GM21381 (cell line): ENCODE results near the gene ATP13A3.

ENCODE experiments used
- ATAC-seq: cut with Tn5 transposase; IDR thresholded peaks from one replicate; pipeline ENCODE4 v1.9.1; 2021; ENCODE audit warnings: mild to moderate bottlenecking, moderate library complexity; ENCODE audit not compliant: unreplicated experiment

The ATP13A3 gene

GRCh38 chr3:194396539-194396858, 90.3 kb downstream of the ATP13A3 start:
- no peak for ATAC-seq

- ATAC-seq: no peak
These were observed 90.8 kb downstream of the ATP13A3 start for GRCh38 chr3:194395778-194396538.

GRCh38 chr3:194395212-194395611, 91.6 kb downstream of the ATP13A3 start:
- ATAC-seq: no peak

DNA sequence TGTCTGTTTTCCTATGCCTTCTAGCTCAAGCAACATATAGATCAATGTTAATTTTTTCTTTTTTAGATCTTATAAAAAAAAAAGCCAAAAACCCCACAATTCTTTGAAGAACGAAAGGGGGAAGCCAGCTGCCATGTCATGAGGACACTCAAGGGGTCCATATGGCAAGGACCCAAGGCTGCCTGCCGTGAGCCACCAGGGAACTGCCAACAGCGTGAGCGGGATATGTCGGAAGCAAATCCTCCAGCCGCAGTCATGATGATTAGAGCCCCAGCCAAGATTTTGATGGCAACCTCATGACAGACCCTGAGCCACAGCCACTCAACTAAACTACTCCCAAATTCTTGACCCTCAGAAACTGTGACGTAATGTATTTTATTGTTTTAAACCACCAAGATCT, 94.2 kb downstream of the ATP13A3 start:
- no peak for ATAC-seq

- ATAC-seq: no peak
These were observed 96.0 kb downstream of the ATP13A3 start for GRCh38 chr3:194390835-194391234.

GRCh38 chr3:194389269-194389668, 97.5 kb downstream of the ATP13A3 start:
- no peak for ATAC-seq

- ATAC-seq: no peak
These were observed 98.8 kb downstream of the ATP13A3 start for GRCh38 chr3:194387926-194388418.

- ATAC-seq: no peak
These were observed 99.5 kb downstream of the ATP13A3 start for GRCh38 chr3:194387276-194387675.

- ATAC-seq: no peak
These were observed 100.2 kb downstream of the ATP13A3 start for GRCh38 chr3:194386648-194387047.

- ATAC-seq: no peak
These were observed 100.7 kb downstream of the ATP13A3 start for GRCh38 chr3:194386066-194386465.

- ATAC-seq: no peak
These were observed 102.2 kb downstream of the ATP13A3 start for GRCh38 chr3:194384569-194385001.

DNA sequence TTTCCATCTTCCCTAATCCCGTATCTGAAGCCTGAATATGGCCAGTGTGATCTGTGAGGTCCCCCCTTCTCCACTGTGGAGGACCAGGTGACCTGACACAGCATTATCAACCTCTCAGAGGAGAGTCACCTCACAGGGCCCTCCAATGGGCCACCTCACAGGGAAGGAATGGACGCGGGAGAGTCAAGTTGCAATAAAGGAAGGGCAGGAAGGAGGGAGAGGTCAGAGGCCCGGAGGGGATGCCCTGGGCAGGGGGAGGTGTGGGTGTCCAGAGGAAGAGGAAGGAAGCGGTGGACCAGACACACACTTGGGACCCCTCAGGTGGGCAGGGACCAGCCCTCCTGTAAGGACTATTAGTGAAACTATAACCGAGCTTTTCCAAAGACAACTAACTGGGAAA, 102.6 kb downstream of the ATP13A3 start:
- no peak for ATAC-seq

- ATAC-seq: no peak
These were observed 103.4 kb downstream of the ATP13A3 start for GRCh38 chr3:194383276-194383940.

DNA sequence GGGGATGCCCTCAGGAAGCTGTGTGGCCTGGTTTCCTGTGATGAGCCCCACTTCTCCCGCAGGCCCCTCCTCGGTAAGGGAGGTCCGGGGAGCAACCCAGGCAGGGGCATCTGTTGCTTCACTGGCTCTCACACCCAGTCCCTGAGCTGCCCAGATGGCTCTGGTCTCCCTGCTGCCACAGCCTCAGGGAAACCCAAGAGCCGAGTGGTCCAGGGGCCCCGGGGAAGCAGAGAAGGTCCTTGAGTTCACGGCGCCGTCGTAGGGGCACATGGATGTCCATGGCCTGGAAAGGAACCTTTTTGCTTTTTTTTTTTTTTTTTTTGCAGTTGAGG, 103.9 kb downstream of the ATP13A3 start:
- ATAC-seq: no peak

GRCh38 chr3:194382196-194382891, 104.5 kb downstream of the ATP13A3 start:
- no peak for ATAC-seq

GRCh38 chr3:194381460-194381875, 105.3 kb downstream of the ATP13A3 start:
- no peak for ATAC-seq

DNA sequence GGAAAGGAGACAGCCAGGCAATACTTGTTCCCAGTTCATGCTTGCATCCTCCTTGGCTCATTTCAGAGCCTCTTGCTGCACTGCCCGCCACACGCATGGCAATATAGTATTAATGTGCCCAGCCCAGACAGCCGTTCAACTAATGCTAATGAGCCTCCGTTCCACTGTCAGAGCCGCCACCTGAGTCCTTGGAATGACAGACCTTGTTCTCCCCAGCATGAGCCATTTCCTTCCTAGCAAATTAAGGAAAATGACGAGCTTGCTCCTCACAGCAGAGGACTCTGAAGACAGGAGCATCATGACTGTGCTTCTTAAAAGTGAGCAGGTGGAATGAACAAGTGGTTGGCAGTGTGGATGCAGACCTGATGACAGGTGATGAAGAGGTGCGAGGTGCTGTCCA, 106.5 kb downstream of the ATP13A3 start:
- ATAC-seq: no peak

GRCh38 chr3:194379651-194380050, 107.2 kb downstream of the ATP13A3 start:
- ATAC-seq: no peak

- no peak for ATAC-seq
These were observed 107.6 kb downstream of the ATP13A3 start for GRCh38 chr3:194379231-194379630.

DNA sequence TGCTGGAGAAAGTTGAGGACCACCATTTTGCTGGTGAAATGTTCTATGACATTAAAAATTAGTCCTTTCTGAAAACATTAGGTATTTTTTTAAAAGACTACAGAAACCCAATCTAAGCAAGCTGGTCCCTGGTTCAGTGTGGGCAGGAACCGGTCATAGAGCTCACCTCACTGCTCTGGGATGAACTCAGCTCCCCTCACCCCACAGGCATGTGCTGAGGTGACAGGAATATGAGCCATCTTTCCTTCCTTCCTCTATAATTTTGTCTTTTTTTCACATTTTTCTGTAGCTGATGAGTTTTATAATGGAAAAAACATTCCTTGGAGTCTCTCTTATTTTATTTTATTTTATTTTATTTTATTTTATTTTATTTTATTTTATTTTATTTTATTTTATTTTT, 109.1 kb downstream of the ATP13A3 start:
- ATAC-seq: no peak

GRCh38 chr3:194376241-194376560, 110.6 kb downstream of the ATP13A3 start:
- ATAC-seq: no peak
